Measurements from ENCODE around the gene SPG7. TPM values are rescaled to one million over a fixed set of nuclear protein-coding genes. Genes with fewer than 3 reads are reported as not detected.

SPG7 gene
- total RNA-seq, 4 donors from 2014 or later, result 58.8 to 94.3 (median 83.3) TPM

GRCh38 chr16:89540557-89540956, 32.4 kb downstream of the SPG7 start:
- Histone ChIP-seq H3K27me3 (no peaks in the 10 kb centered on the region), H3K27ac (replicated peaks in 1 of 4) (no peak overlapping the region), H3K4me1 (peaks cover 0 to 13% (median 10%) of the 10 kb centered on the region in 4 donors), H3K36me3 (peaks cover 34 to 71% (median 61%) of the 10 kb centered on the region in 4 donors), H3K9me3 (no peaks in the 10 kb centered on the region), H3K4me3 (no peak overlapping the region)
- intact Hi-C loops (cut with DNase I), result no loop called here
- no peak for DNase-seq (ENCODE audit: extremely low spot score)
- 93% methylated on average over 13 of the region's 13 CpGs for WGBS
- TF ChIP-seq CTCF (IDR thresholded peaks at IDR 0.05), result no peak
- no peak for TF ChIP-seq EP300 (IDR thresholded peaks at IDR 0.05)
- TF ChIP-seq POLR2AphosphoS5 (IDR thresholded peaks at IDR 0.05), result no peak

- no peak overlapping the region for H3K4me3 ChIP-seq
- intact Hi-C loops (cut with DNase I), result no loop called here
Measured at GRCh38 chr16:89541792-89542191, 33.6 kb downstream of the SPG7 start.

DNA sequence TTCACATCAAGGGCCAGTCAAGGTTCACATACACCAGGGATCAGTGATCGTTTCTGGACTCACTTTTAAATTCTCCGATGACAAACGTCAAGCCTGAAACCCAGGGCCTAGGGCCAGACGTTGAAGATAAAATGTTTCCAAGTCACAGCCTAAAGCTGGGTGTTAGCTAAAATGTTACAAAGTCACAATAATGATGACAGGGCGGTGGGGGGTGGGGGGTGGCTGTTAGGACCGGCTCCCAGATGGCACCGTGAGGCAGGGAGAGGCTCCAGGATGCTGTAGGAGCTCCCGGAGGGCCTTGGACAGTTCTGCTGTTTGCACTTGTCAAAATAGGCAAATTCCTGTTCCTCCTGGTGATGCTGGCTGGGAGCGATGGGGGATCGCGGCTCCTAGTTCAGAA, 35.9 kb downstream of the SPG7 start:
- TF ChIP-seq POLR2AphosphoS5 (IDR thresholded peaks at IDR 0.05), result no peak
- no peak for TF ChIP-seq CTCF (IDR thresholded peaks at IDR 0.05)
- TF ChIP-seq EP300 (IDR thresholded peaks at IDR 0.05), result no peak
- TF ChIP-seq POLR2A (IDR thresholded peaks at IDR 0.05; ENCODE audit: low read depth), result no peak
- intact Hi-C loops (cut with DNase I), result no loop called here
- no peak for DNase-seq (ENCODE audit: extremely low spot score)
- Histone ChIP-seq H3K4me3 (no peak overlapping the region), H3K36me3 (peaks cover 44 to 77% (median 65%) of the 10 kb centered on the region in 4 donors), H3K4me1 (peaks cover 0 to 13% (median 10%) of the 10 kb centered on the region in 4 donors), H3K27me3 (no peaks in the 10 kb centered on the region), H3K27ac (replicated peaks in 1 of 4) (no peak overlapping the region), H3K9me3 (no peaks in the 10 kb centered on the region)
- 85% methylated on average over 10 of the region's 11 CpGs for WGBS

More at GRCh38 chr16:89541792-89542191, 33.6 kb downstream of the SPG7 start:
- Histone ChIP-seq H3K27me3 (no peaks in the 10 kb centered on the region), H3K9me3 (no peaks in the 10 kb centered on the region), H3K36me3 (peaks cover 41 to 76% (median 64%) of the 10 kb centered on the region in 4 donors), H3K4me1 (peaks cover 0 to 13% (median 10%) of the 10 kb centered on the region in 4 donors), H3K27ac (replicated peaks in 1 of 4) (peak overlapping the region in 2 of 4 donors; percentile 29 to 53)
- TF ChIP-seq POLR2AphosphoS5 (IDR thresholded peaks at IDR 0.05), result no peak
- TF ChIP-seq POLR2A (IDR thresholded peaks at IDR 0.05; ENCODE audit: low read depth), result no peak
- TF ChIP-seq CTCF (IDR thresholded peaks at IDR 0.05), result no peak
- no peak for TF ChIP-seq EP300 (IDR thresholded peaks at IDR 0.05)
- 82% methylated on average over 21 of the region's 21 CpGs for WGBS
- no peak for DNase-seq (ENCODE audit: extremely low spot score)

GRCh38 chr16:89544713-89545043, 36.5 kb downstream of the SPG7 start:
- Histone ChIP-seq H3K4me3 (no peak overlapping the region), H3K27ac (replicated peaks in 1 of 4) (no peak overlapping the region), H3K27me3 (no peaks in the 10 kb centered on the region), H3K36me3 (peaks cover 49 to 80% (median 68%) of the 10 kb centered on the region in 4 donors), H3K4me1 (peaks cover 0 to 13% (median 10%) of the 10 kb centered on the region in 4 donors), H3K9me3 (no peaks in the 10 kb centered on the region)
- WGBS, result 90% methylated on average over 13 of the region's 13 CpGs
- no peak for DNase-seq (ENCODE audit: extremely low spot score)
- intact Hi-C loops (cut with DNase I), result no loop called here
- TF ChIP-seq POLR2AphosphoS5 (IDR thresholded peaks at IDR 0.05) (no peak), POLR2A (IDR thresholded peaks at IDR 0.05; ENCODE audit: low read depth) (no peak), CTCF (IDR thresholded peaks at IDR 0.05) (no peak), EP300 (IDR thresholded peaks at IDR 0.05) (no peak)
